Measurements from ENCODE around the gene ZNF385D. TPM values are rescaled to one million over a fixed set of nuclear protein-coding genes. Genes with fewer than 3 reads are reported as not detected.

The ZNF385D gene
- total and polyA plus RNA-seq, 8 donors: 1.6 to 28.6 (median 17.5) TPM

GRCh38 chr3:21734746-21735145 lies 16.3 kb downstream of the ZNF385D start:
- Histone ChIP-seq H3K27ac (no peak overlapping the region), H3K27me3 (no peaks in the 10 kb centered on the region), H3K36me3 (no peaks in the 10 kb centered on the region), H3K4me1 (no peaks in the 10 kb centered on the region), H3K4me3 (no peak overlapping the region), H3K9me3 (peaks cover 2% of the 10 kb centered on the region in 2 donors)
- ATAC-seq (no peak), DNase-seq (no peak)
- intact Hi-C loops (cut with DNase I): no loop called here
- TF ChIP-seq, protein P1, sequence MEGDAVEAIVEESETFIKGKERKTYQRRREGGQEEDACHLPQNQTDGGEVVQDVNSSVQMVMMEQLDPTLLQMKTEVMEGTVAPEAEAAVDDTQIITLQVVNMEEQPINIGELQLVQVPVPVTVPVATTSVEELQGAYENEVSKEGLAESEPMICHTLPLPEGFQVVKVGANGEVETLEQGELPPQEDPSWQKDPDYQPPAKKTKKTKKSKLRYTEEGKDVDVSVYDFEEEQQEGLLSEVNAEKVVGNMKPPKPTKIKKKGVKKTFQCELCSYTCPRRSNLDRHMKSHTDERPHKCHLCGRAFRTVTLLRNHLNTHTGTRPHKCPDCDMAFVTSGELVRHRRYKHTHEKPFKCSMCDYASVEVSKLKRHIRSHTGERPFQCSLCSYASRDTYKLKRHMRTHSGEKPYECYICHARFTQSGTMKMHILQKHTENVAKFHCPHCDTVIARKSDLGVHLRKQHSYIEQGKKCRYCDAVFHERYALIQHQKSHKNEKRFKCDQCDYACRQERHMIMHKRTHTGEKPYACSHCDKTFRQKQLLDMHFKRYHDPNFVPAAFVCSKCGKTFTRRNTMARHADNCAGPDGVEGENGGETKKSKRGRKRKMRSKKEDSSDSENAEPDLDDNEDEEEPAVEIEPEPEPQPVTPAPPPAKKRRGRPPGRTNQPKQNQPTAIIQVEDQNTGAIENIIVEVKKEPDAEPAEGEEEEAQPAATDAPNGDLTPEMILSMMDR (IDR thresholded peaks at IDR 0.05): no peak

DNA sequence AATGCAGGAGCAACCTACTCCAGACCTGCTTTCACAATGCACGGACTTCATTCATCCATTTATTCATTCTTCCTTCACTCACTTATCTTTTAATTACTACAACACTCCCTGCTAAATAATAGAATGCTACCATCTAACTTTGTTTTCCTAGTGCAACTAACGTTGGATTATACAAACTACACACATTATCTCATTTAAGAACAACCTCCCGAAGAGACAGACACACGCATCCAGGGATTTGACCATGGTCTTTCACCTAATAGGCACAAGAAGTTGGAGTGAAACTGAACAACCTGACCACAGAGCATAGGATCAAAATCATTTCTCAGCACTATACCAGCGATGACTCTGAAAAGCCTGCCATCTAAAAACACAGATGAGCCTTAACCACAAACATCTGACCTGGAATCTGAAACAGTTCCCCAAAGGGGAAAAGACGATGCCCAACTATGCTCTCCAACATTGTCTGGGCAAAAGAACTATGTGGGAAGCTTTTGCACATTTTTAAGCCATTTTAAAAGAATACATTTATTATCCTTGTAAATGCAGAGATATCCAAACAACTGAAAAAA lies 21.0 kb downstream of the ZNF385D start:
- ATAC-seq (no peak), DNase-seq (no peak)
- Histone ChIP-seq H3K27ac (no peak overlapping the region), H3K27me3 (no peaks in the 10 kb centered on the region), H3K4me3 (no peak overlapping the region), H3K9me3 (peaks cover 0 to 7% of the 10 kb centered on the region in 2 donors), H3K36me3 (no peaks in the 10 kb centered on the region), H3K4me1 (no peaks in the 10 kb centered on the region)
- TF ChIP-seq, protein P1 (IDR thresholded peaks at IDR 0.05): no peak
- intact Hi-C loops (cut with DNase I): no loop called here

DNA sequence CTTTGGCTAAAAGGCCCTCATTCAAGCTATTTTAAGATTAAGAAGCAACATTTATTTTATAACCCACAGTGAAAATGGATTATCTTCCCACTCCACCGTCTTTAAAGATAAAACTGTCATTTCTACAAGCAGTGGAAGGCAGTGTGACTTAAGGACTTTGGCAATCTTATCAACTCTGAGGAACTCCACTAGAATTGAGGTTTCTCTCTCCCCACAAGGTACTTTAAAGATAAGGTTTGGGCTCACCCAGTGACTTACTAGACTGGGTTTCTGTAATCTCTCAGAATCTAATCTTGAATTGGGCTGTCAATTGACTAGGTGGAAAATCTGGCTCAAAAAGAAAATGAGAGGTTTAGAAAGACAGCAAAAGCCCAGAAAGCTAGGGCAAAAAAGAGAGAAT lies 21.7 kb downstream of the ZNF385D start:
- no peak overlapping the region for H3K27ac ChIP-seq
- H3K36me3 ChIP-seq: no peaks in the 10 kb centered on the region
- peaks cover 0 to 7% of the 10 kb centered on the region in 2 donors for H3K9me3 ChIP-seq
- H3K4me3 ChIP-seq: no peak overlapping the region
- no peaks in the 10 kb centered on the region for H3K4me1 ChIP-seq
- no peak for ATAC-seq
- H3K27me3 ChIP-seq: no peaks in the 10 kb centered on the region
- intact Hi-C loops (cut with DNase I): no loop called here
- TF ChIP-seq, protein P1 (IDR thresholded peaks at IDR 0.05): no peak
- no peak for DNase-seq

- H3K36me3 ChIP-seq: no peaks in the 10 kb centered on the region
- peaks cover 0 to 18% of the 10 kb centered on the region in 2 donors for H3K9me3 ChIP-seq
- ATAC-seq (no peak), DNase-seq (no peak)
- no peaks in the 10 kb centered on the region for H3K27me3 ChIP-seq
- TF ChIP-seq, protein P1 (IDR thresholded peaks at IDR 0.05): no peak
- H3K4me1 ChIP-seq: no peaks in the 10 kb centered on the region
- intact Hi-C loops (cut with DNase I): no loop called here
- H3K27ac ChIP-seq: no peak overlapping the region
- H3K4me3 ChIP-seq: no peak overlapping the region
Measured at GRCh38 chr3:21722768-21723167, 28.2 kb downstream of the ZNF385D start.

- ATAC-seq: no peak
- Histone ChIP-seq H3K9me3 (peaks cover 0 to 21% of the 10 kb centered on the region in 2 donors), H3K27ac (no peak overlapping the region), H3K4me3 (no peak overlapping the region), H3K27me3 (no peaks in the 10 kb centered on the region), H3K4me1 (no peaks in the 10 kb centered on the region), H3K36me3 (no peaks in the 10 kb centered on the region)
- DNase-seq: peak in 1 of 4 donors; percentile 6
- TF ChIP-seq, protein P1 (IDR thresholded peaks at IDR 0.05): no peak
- intact Hi-C loops (cut with DNase I): no loop called here
Measured at GRCh38 chr3:21722301-21722700, 28.7 kb downstream of the ZNF385D start.
